Esophagus squamous epithelium (tissue), 5 donors: ENCODE measurements around the gene PPARG. TPM values are rescaled to one million over a fixed set of nuclear protein-coding genes. Genes with fewer than 3 reads are reported as not detected.

Experiments
- DNase-seq: peaks from one replicate; lab custom pipeline; 2025; lab: John Stamatoyannopoulos, UW
- H3K27ac ChIP-seq, 4 donors: fragments of 200-600 bp; sonication (generic); one replicate each; pipeline ENCODE4 v1.5.1; 2016 to 2019; ENCODE audit warnings: mild to moderate bottlenecking in 1 of 4
- H3K27me3 ChIP-seq, 4 donors: fragments of 200-600 bp; sonication (generic); 1 replicate in 3 of 4; 2 replicates in 1 of 4; pipeline versions ENCODE4 v1.5.1 to v1.6.0; 2017 to 2021; ENCODE audit warnings: antibody characterized with exemption in 1 of 4
- H3K36me3 ChIP-seq, 3 donors: fragments of 200-600 bp; sonication (generic); one replicate each; pipeline ENCODE4 v1.5.1; 2016 to 2019
- H3K4me1 ChIP-seq, 3 donors: fragments of 200-600 bp; sonication (generic); one replicate each; pipeline ENCODE4 v1.5.1; 2017 to 2019
- H3K4me3 ChIP-seq, 4 donors: fragments of 200-600 bp; sonication (generic); 1 replicate in 3 of 4; 2 replicates in 1 of 4; pipeline ENCODE4 v1.5.1; 2016 to 2019; ENCODE audit warnings: mild to moderate bottlenecking in 2 of 4, moderate library complexity in 1 of 4
- H3K9me3 ChIP-seq, 3 donors: fragments of 200-600 bp; sonication (generic); one replicate each; pipeline ENCODE4 v1.5.1; 2016 to 2019
- CTCF ChIP-seq, 6 experiments: fragments of 450-650 bp in 4 of 6; fragments of 200-600 bp in 2 of 6; sonication (generic) in 2 of 6; IDR thresholded peaks; one replicate each; pipeline ENCODE4 v1.5.1; 2016 to 2019; ENCODE audit warnings: antibody characterized with exemption in 6 of 6, mild to moderate bottlenecking in 4 of 6, moderate library complexity in 4 of 6
- POLR2A ChIP-seq, 4 donors: fragments of 450-650 bp; IDR thresholded peaks; one replicate each; pipeline ENCODE4 v1.6.1; 2017; ENCODE audit warnings: antibody characterized with exemption in 4 of 4, mild to moderate bottlenecking in 4 of 4, moderate library complexity in 3 of 4
- WGBS, 2 donors: methylation state at CpG; one replicate each; pipeline ENCODE4 v1.1.5; 2018; 5-methylcytosine and 5-hydroxymethylcytosine counted together
- intact Hi-C: fragments of 100-400 bp; cut with DNase I; formaldehyde crosslinking; loops from one replicate; pipeline ENCODE4 v1.15.0; 2022
- total RNA-seq, 4 donors: library from RNA; depleted of rRNA; stranded (reverse); fragments of >200 nt; gene quantifications; one replicate each; pipeline ENCODE4 v1.1.0, GENCODE V29; 2016
- donor health status: DM: yes; HTN: yes; CAD: no.

The PPARG gene
- total RNA-seq, 4 donors from 2014 or later, result 6.3 to 13.8 (median 11.4) TPM

GRCh38 chr3:12416731-12417130 lies 127.9 kb downstream of the PPARG start:
- no peak overlapping the region for H3K4me3 ChIP-seq
- TF ChIP-seq POLR2A (IDR thresholded peaks at IDR 0.05) (no peak), CTCF (IDR thresholded peaks at IDR 0.05) (no peak)
- H3K4me1 ChIP-seq, result no peaks in the 10 kb centered on the region
- intact Hi-C loops, result no loop called here
- H3K27ac ChIP-seq, result no peak overlapping the region
- no peaks in the 10 kb centered on the region for H3K9me3 ChIP-seq
- 78 to 83% methylated on average over 7 to 8 of the region's 8 CpGs for WGBS, 2 donors
- H3K27me3 ChIP-seq, result no peaks in the 10 kb centered on the region
- no peak for DNase-seq
- no peaks in the 10 kb centered on the region for H3K36me3 ChIP-seq

- DNase-seq, result no peak
- intact Hi-C loops, result no loop called here
- H3K27ac ChIP-seq, result no peak overlapping the region
- H3K36me3 ChIP-seq, result no peaks in the 10 kb centered on the region
- H3K4me1 ChIP-seq, result no peaks in the 10 kb centered on the region
- H3K4me3 ChIP-seq, result no peak overlapping the region
- 88% methylated on average over 3 of the region's 3 CpGs for WGBS, 2 donors
- TF ChIP-seq CTCF (IDR thresholded peaks at IDR 0.05) (no peak), POLR2A (IDR thresholded peaks at IDR 0.05) (no peak)
- no peaks in the 10 kb centered on the region for H3K27me3 ChIP-seq
- H3K9me3 ChIP-seq, result no peaks in the 10 kb centered on the region
These were observed 131.5 kb downstream of the PPARG start for GRCh38 chr3:12420393-12420792.

- no peak for DNase-seq
- H3K4me3 ChIP-seq, result no peak overlapping the region
- no peaks in the 10 kb centered on the region for H3K9me3 ChIP-seq
- TF ChIP-seq POLR2A (IDR thresholded peaks at IDR 0.05) (no peak), CTCF (IDR thresholded peaks at IDR 0.05) (no peak)
- intact Hi-C loops, result no loop called here
- WGBS, 2 donors, result 79 to 86% methylated on average over 2 to 3 of the region's 5 CpGs
- H3K4me1 ChIP-seq, result no peaks in the 10 kb centered on the region
- H3K27ac ChIP-seq, result no peak overlapping the region
- no peaks in the 10 kb centered on the region for H3K36me3 ChIP-seq
- no peaks in the 10 kb centered on the region for H3K27me3 ChIP-seq
These were observed 132.3 kb downstream of the PPARG start for GRCh38 chr3:12421132-12421531.

GRCh38 chr3:12423131-12423530 lies 134.3 kb downstream of the PPARG start:
- WGBS, 2 donors, result 66 to 80% methylated on average over 4 of the region's 4 CpGs
- H3K27ac ChIP-seq, result no peak overlapping the region
- no peaks in the 10 kb centered on the region for H3K27me3 ChIP-seq
- H3K36me3 ChIP-seq, result no peaks in the 10 kb centered on the region
- no peak for DNase-seq
- H3K4me3 ChIP-seq, result no peak overlapping the region
- intact Hi-C loops, result no loop called here
- no peaks in the 10 kb centered on the region for H3K9me3 ChIP-seq
- no peaks in the 10 kb centered on the region for H3K4me1 ChIP-seq
- TF ChIP-seq CTCF (IDR thresholded peaks at IDR 0.05) (no peak), POLR2A (IDR thresholded peaks at IDR 0.05) (no peak)

GRCh38 chr3:12423918-12424630 lies 135.2 kb downstream of the PPARG start:
- Histone ChIP-seq H3K4me3 (no peak overlapping the region), H3K27ac (no peak overlapping the region)
- intact Hi-C loops, result no loop called here

More at GRCh38 chr3:12423918-12424630, 135.2 kb downstream of the PPARG start:
- Histone ChIP-seq H3K36me3 (no peaks in the 10 kb centered on the region), H3K9me3 (no peaks in the 10 kb centered on the region), H3K4me1 (no peaks in the 10 kb centered on the region), H3K27me3 (no peaks in the 10 kb centered on the region)
- DNase-seq, result no peak
- TF ChIP-seq CTCF (IDR thresholded peaks at IDR 0.05), result no peak
- TF ChIP-seq POLR2A (IDR thresholded peaks at IDR 0.05), result no peak
- WGBS, 2 donors, result 40 to 74% methylated on average over 4 to 5 of the region's 6 CpGs
